ENCODE measurements around the gene TMED9.
"Not testable (repeated sequence)": the region's sequence is repeated elsewhere in the genome, so short reads cannot be mapped to it uniquely, and the experiment has no call there.

GRCh38 chr5:177634912-177635311, 42.9 kb downstream of the TMED9 start:
- not testable (repeated sequence) for TF ChIP-seq CTCF (conservative IDR thresholded peaks at IDR 0.05; ENCODE audit: low read length); EZH2phosphoT487 (IDR thresholded peaks at IDR 0.05; ENCODE audit: borderline replicate concordance, low read depth, low read length)
